H9 (cell line): ENCODE data around the gene CRMP1. TPM values are rescaled to one million over a fixed set of nuclear protein-coding genes. Genes with fewer than 3 reads are reported as not detected.

Source experiments
- DNase-seq: peaks from one replicate; pipeline ENCODE4 v3.0.0-alpha.2; 2017
- H2AFZ ChIP-seq: one replicate; pipeline ENCODE4 v1.6.1; 2013; ENCODE audit warnings: mild to moderate bottlenecking, low read length, control low read depth, moderate library complexity
- H2AK5ac ChIP-seq: 2 replicates; pipeline ENCODE4 v1.6.1; 2013; ENCODE audit warnings: low read length, control low read depth, mixed read lengths; ENCODE audit not compliant: insufficient read length
- H2BK120ac ChIP-seq: one replicate; pipeline ENCODE4 v1.6.1; 2013; ENCODE audit warnings: low read depth, mild to moderate bottlenecking, low read length, control low read depth, inconsistent platforms; ENCODE audit not compliant: poor library complexity, severe bottlenecking
- H2BK12ac ChIP-seq: 2 replicates; pipeline ENCODE4 v1.6.1; 2013; ENCODE audit warnings: low read length, control low read depth, mixed read lengths, low read depth; ENCODE audit not compliant: insufficient read length
- H2BK15ac ChIP-seq: 2 replicates; pipeline ENCODE4 v1.6.1; 2013; ENCODE audit warnings: low read depth, low read length, control low read depth
- H2BK20ac ChIP-seq: one replicate; pipeline ENCODE4 v1.6.1; 2013; ENCODE audit warnings: low read depth, mild to moderate bottlenecking, low read length, control low read depth, inconsistent platforms; ENCODE audit not compliant: poor library complexity, severe bottlenecking
- H2BK5ac ChIP-seq: 2 replicates; pipeline ENCODE4 v1.6.1; 2013; ENCODE audit warnings: low read length, control low read depth, mixed read lengths; ENCODE audit not compliant: insufficient read length
- H3K14ac ChIP-seq: 2 replicates; pipeline ENCODE4 v1.6.1; 2013; ENCODE audit warnings: low read length, control low read depth; ENCODE audit not compliant: insufficient read depth
- H3K18ac ChIP-seq: 2 replicates; pipeline ENCODE4 v1.6.1; 2013; ENCODE audit warnings: low read depth, mild to moderate bottlenecking, mixed read lengths, low read length, control low read depth; ENCODE audit not compliant: insufficient read length
- H3K23ac ChIP-seq: 2 replicates; pipeline ENCODE4 v1.6.1; 2013; ENCODE audit warnings: low read length, control low read depth, mixed read lengths, low read depth; ENCODE audit not compliant: insufficient read length
- H3K23me2 ChIP-seq: 2 replicates; pipeline ENCODE4 v1.6.1; 2013; ENCODE audit warnings: low read depth, mild to moderate bottlenecking, mixed read lengths, low read length, control low read depth; ENCODE audit not compliant: insufficient read length, poor library complexity, severe bottlenecking
- H3K27ac ChIP-seq: 2 replicates; pipeline ENCODE4 v1.5.1; 2013; ENCODE audit warnings: low read length, control low read depth, mixed read lengths, low read depth; ENCODE audit not compliant: insufficient read length
- H3K27me3 ChIP-seq: 2 replicates; pipeline ENCODE4 v1.6.1; 2013; ENCODE audit warnings: low read length, control low read depth, inconsistent platforms; ENCODE audit not compliant: insufficient read depth
- H3K4ac ChIP-seq: 2 replicates; pipeline ENCODE4 v1.6.1; 2013; ENCODE audit warnings: low read depth, mild to moderate bottlenecking, control low read depth, inconsistent platforms, low read length, moderate library complexity
- H3K4me1 ChIP-seq: 2 replicates; pipeline ENCODE4 v1.6.1; 2013; ENCODE audit warnings: low read length, control low read depth, inconsistent platforms; ENCODE audit not compliant: insufficient read depth
- H3K4me2 ChIP-seq: 2 replicates; pipeline ENCODE4 v1.6.1; 2013; ENCODE audit warnings: low read length, control low read depth, mixed read lengths; ENCODE audit not compliant: insufficient read length, insufficient read depth
- H3K56ac ChIP-seq: 2 replicates; pipeline ENCODE4 v1.6.1; 2013; ENCODE audit warnings: low read depth, mild to moderate bottlenecking, mixed read lengths, low read length, control low read depth; ENCODE audit not compliant: insufficient read length
- H3K79me1 ChIP-seq: 2 replicates; pipeline ENCODE4 v1.6.1; 2013; ENCODE audit warnings: low read depth, mild to moderate bottlenecking, moderate library complexity, low read length, control low read depth, inconsistent platforms; ENCODE audit not compliant: insufficient read depth, poor library complexity, severe bottlenecking
- H3K79me2 ChIP-seq: 2 replicates; pipeline ENCODE4 v1.6.1; 2013; ENCODE audit warnings: low read length, control low read depth, inconsistent platforms; ENCODE audit not compliant: insufficient read depth
- H3K9ac ChIP-seq: 2 replicates; pipeline ENCODE4 v1.6.1; 2013; ENCODE audit warnings: low read length, control low read depth, mixed read lengths; ENCODE audit not compliant: insufficient read length; ENCODE audit errors: extremely low read depth
- H3K9me3 ChIP-seq: one replicate; pipeline ENCODE4 v1.6.1; 2013; ENCODE audit warnings: low read depth, low read length, inconsistent platforms; ENCODE audit not compliant: control insufficient read depth
- H3T11ph ChIP-seq: one replicate; pipeline ENCODE4 v1.6.1; 2013; ENCODE audit warnings: mild to moderate bottlenecking, low read length, control low read depth, inconsistent platforms
- H4K20me1 ChIP-seq: one replicate; pipeline ENCODE4 v1.6.1; 2013; ENCODE audit not compliant: control insufficient read depth, insufficient read length, insufficient read depth
- H4K5ac ChIP-seq: 2 replicates; pipeline ENCODE4 v1.6.1; 2013; ENCODE audit warnings: low read depth, mild to moderate bottlenecking, mixed read lengths, low read length, control low read depth; ENCODE audit not compliant: insufficient read length
- H4K8ac ChIP-seq: replicated peaks from 2 replicates; pipeline ENCODE4 v1.6.1; 2013; ENCODE audit warnings: low read length, control low read depth, mixed read lengths, low read depth; ENCODE audit not compliant: insufficient read length
- H4K91ac ChIP-seq: 2 replicates; pipeline ENCODE4 v1.6.1; 2013; ENCODE audit warnings: low read depth, mild to moderate bottlenecking, moderate library complexity, mixed read lengths, low read length, control low read depth; ENCODE audit not compliant: insufficient read length
- H3K27ac Mint-ChIP-seq, 3 experiments: 2 replicates in 2 of 3; 3 replicates in 1 of 3; pipeline ENCODE4 v1.8.0; 2020 to 2021; ENCODE audit warnings: mixed read lengths in 3 of 3, mild to moderate bottlenecking in 1 of 3, moderate library complexity in 1 of 3
- H3K27me3 Mint-ChIP-seq: 2 replicates; pipeline ENCODE4 v1.8.0; 2021; ENCODE audit warnings: low read depth, mild to moderate bottlenecking, moderate library complexity, mixed read lengths
- H3K36me3 Mint-ChIP-seq, 3 experiments: 2 replicates in 2 of 3; 3 replicates in 1 of 3; pipeline ENCODE4 v1.8.0; 2020 to 2021; ENCODE audit warnings: low read depth in 3 of 3, mixed read lengths in 3 of 3; ENCODE audit not compliant: insufficient read depth in 1 of 3
- H3K4me1 Mint-ChIP-seq, 2 experiments: 2 replicates each; pipeline ENCODE4 v1.8.0; 2020; ENCODE audit warnings: mixed read lengths in 2 of 2
- H3K4me3 Mint-ChIP-seq, 2 experiments: 2 replicates in 1 of 2; 3 replicates in 1 of 2; pipeline ENCODE4 v1.8.0; 2020 to 2021; ENCODE audit warnings: mild to moderate bottlenecking in 2 of 2, mixed read lengths in 2 of 2, moderate library complexity in 1 of 2
- H3K9me3 Mint-ChIP-seq, 2 experiments: 2 replicates in 1 of 2; 3 replicates in 1 of 2; pipeline ENCODE4 v1.8.0; 2020; ENCODE audit warnings: mild to moderate bottlenecking in 2 of 2, mixed read lengths in 2 of 2, moderate library complexity in 1 of 2
- CTCF ChIP-seq: fragments of 200-600 bp; sonication (generic); conservative IDR thresholded peaks from 3 replicates; pipeline ENCODE4 v1.8.0; 2021; ENCODE audit warnings: antibody characterized with exemption, mild to moderate bottlenecking
- WGBS: extraction: QIAGEN DNeasy Blood & Tissue Kit; methylation state at CpG from one replicate; pipeline ENCODE4 v1.1.7; 2013; ENCODE audit warnings: missing lambda C conversion rate, low lambda C conversion rate, mixed read lengths; ENCODE audit not compliant: insufficient read length; ENCODE audit errors: extremely low coverage; 5-methylcytosine and 5-hydroxymethylcytosine counted together
- total RNA-seq: library from RNA; stranded (reverse); gene quantifications from 2 replicates; pipeline ENCODE4 v1.2.1, GENCODE V29; 2021

Gene CRMP1
- total RNA-seq, 1 experiment from 2014 or later = 71.6 TPM

GRCh38 chr4:5796976-5797375 lies 95.9 kb downstream of the CRMP1 start:
- no peak overlapping the region for H3K4ac ChIP-seq
- no peak overlapping the region for H4K91ac ChIP-seq
- no peak overlapping the region for H2BK20ac ChIP-seq
- H4K8ac ChIP-seq = no peak overlapping the region
- H3K18ac ChIP-seq = no peak overlapping the region
- H2BK12ac ChIP-seq = no peak overlapping the region
- H3K27ac Mint-ChIP-seq = no peak overlapping the region
- no peaks in the 10 kb centered on the region for H3K4me1 Mint-ChIP-seq
- H3T11ph ChIP-seq = no peak overlapping the region
- H2BK120ac ChIP-seq = no peak overlapping the region
- no peaks in the 10 kb centered on the region for H4K20me1 ChIP-seq
- no peaks in the 10 kb centered on the region for H3K9me3 Mint-ChIP-seq
- H3K14ac ChIP-seq = no peak overlapping the region; the same call in 1 of the 2 replicates
- no peak overlapping the region for H2AFZ ChIP-seq
- no peaks in the 10 kb centered on the region for H3K27me3 ChIP-seq
- H3K9ac ChIP-seq = no peak overlapping the region
- H2BK15ac ChIP-seq = no peak overlapping the region
- no peak overlapping the region for H2BK5ac ChIP-seq
- no peak for TF ChIP-seq CTCF
- H3K79me1 ChIP-seq = no peaks in the 10 kb centered on the region
- no peak overlapping the region for H2AK5ac ChIP-seq
- H3K23me2 ChIP-seq = no peaks in the 10 kb centered on the region
- no CpG with 5 or more reads among the region's 18 CpGs for WGBS
- peak; percentile 23 for DNase-seq
- no peak overlapping the region for H3K27ac ChIP-seq
- no peak overlapping the region for H3K4me3 Mint-ChIP-seq
- H3K4me1 ChIP-seq = no peaks in the 10 kb centered on the region
- peaks cover 10 to 18% (median 11%) of the 10 kb centered on the region in 3 experiments; a peak in 6 of 7 replicates for H3K36me3 Mint-ChIP-seq
- H3K9me3 ChIP-seq = no peaks in the 10 kb centered on the region
- no peak overlapping the region for H4K5ac ChIP-seq
- no peak overlapping the region for H3K56ac ChIP-seq
- H3K79me2 ChIP-seq = no peaks in the 10 kb centered on the region
- H3K23ac ChIP-seq = no peak overlapping the region
- no peaks in the 10 kb centered on the region; the same call in 1 of the 2 replicates for H3K27me3 Mint-ChIP-seq
- no peak overlapping the region for H3K4me2 ChIP-seq
